Anterior cingulate cortex (tissue), 58 donors: ENCODE results near the gene ERICH6B.

ENCODE experiments used
- DNase-seq, 58 donors: peaks; one replicate each; lab custom pipeline; 2025; lab: John Stamatoyannopoulos, UW

Gene ERICH6B

GRCh38 chr13:45508776-45509175 lies 106.8 kb downstream of the ERICH6B start:
- no peak for DNase-seq

- no peak for DNase-seq
These were observed 108.7 kb downstream of the ERICH6B start for GRCh38 chr13:45506811-45507210.

GRCh38 chr13:45503658-45504057 lies 111.9 kb downstream of the ERICH6B start:
- DNase-seq, result no peak

DNA sequence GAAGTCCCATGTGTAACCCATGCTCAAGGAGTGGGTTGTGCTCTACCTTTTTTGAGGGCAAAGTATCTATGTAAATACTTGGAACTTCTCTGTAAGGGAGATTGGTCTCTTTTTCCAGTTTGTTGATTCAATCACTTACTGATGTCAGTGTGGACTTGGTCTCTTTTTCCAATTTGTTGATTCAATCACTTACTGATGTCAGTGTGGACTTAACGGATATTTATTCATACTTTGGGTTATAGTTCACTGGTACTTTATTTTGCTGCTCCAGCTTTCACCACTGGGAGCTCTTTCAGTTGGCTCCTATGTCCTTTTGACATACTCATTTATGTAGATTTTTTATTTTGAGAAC lies 114.4 kb downstream of the ERICH6B start:
- DNase-seq, result no peak

DNA sequence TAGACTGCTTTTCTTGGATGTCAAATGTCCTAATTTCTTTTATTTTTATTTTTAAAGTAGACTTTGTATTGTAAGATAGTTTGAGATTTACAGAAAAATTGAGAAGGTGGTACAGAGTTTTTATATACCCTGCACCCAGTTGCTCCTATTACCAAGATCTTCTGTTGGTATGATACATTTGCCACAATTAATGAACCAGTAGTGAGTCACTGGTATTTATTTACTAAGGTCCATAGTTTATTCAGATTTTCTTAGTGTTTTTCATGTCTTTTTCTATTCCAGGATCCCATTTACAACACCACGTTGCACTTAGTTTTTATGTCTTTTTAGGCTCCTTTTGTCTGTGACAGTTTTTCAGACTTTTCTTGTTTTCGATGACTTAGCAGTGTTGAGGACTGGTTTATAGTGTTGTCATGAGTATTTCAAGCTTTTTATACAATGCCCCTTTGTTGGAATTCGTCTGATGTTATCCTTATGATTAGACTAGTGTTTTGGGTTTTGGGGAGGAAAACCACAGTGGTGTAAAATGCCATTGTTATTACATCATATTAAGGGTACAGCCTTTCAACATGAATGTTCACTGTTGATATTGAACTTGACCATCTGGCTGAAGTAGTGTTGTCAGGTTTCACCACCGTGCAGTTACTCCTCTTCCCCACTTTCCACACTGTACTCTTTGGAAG lies 114.9 kb downstream of the ERICH6B start:
- no peak for DNase-seq

DNA sequence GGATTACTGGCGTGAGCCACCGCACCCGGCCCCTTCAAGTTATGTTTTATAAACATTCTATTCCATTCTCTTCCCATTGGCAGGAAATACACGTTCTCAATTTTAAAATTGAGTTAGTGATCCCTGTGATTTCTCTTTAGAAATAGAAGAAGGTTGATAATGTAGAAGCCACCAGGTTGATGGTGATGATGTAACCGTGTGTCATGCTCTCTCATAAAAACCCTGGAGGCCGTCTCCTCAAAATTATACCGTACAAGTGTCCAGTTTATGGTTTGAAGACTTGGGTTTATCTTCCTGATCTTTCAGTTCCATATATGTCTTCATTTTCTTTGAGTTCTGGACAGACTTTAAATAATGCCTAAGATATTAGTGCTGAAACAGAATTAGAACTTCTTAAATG lies 118.6 kb downstream of the ERICH6B start:
- no peak for DNase-seq

GRCh38 chr13:45492538-45492937 lies 123.0 kb downstream of the ERICH6B start:
- DNase-seq, result no peak
